ENCODE results near the gene ESPNL. TPM values are rescaled to one million over a fixed set of nuclear protein-coding genes. Genes with fewer than 3 reads are reported as not detected.
A peak's percentile ranks its signal among the peaks of the same experiment; 100 is the strongest.

The ESPNL gene
- total and polyA plus RNA-seq, 5 donors from 2014 or later: not detected

DNA sequence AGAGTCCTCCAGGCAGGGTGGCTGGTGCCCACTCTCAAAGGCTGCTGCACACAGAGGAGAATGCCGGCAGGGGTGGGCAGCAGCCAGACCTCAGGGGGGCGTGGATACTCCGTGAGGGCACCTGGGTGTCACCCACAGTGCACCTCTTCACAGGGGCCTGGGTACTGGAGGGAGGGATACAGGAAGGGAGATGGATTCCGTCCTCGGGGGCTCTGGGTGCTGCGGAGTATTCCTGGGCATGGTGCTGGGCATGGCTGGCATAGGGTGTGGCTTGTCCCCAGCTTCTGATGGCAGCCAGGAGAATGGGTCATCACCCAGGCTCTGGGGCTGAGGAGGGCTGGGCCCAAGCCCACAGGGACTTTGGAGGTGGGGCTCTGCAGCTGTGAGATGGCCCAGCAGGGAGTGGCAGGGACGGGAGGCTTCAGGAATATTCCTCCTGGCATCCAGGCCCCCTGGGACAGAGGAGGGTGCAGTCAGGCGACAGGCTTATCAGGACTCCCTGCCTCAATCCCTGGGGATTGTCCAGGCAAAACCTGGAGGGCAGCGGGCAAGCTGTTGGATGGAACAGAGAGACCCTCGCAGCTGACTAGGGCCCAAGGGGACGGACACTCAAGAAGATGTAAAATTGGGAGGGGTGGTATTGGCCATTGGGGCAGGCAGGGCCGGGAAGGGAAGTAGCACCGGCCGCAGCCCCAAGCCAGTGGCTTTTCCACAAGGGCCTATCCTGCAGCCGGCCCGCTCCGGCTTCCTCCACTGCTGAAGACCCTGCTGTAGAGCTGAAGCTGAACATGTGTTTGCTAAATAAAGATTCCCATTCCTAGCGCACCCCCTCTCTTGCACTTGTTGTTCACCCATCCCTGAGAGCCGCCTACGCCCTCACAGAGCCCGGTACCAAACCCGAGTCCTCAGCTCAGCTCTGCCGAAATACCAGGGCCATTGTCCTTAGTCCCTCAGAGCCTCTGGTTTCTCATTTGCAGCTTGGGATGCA lies 32.6 kb downstream of the ESPNL start:
- Histone ChIP-seq H3K4me1 (ENCODE audit: control insufficient read depth, insufficient read depth, low read length, poor library complexity, severe bottlenecking) (no peaks in the 10 kb centered on the region), H3K4me3 (ENCODE audit: low read depth, low read length) (no peak overlapping the region), H3K36me3 (ENCODE audit: control insufficient read depth, insufficient read depth, low read length) (no peaks in the 10 kb centered on the region), H3K27ac (ENCODE audit: insufficient read depth, low read length, poor library complexity, severe bottlenecking) (no peak overlapping the region), H3K27me3 (ENCODE audit: control insufficient read depth, insufficient read depth, low read length) (no peaks in the 10 kb centered on the region), H3K9me3 (ENCODE audit: control insufficient read depth in 2 of 2, low read length in 2 of 2) (no peaks in the 10 kb centered on the region)
- no peaks in the 10 kb centered on the region for H3K36me3 Mint-ChIP-seq
- no peaks in the 10 kb centered on the region for H3K27me3 Mint-ChIP-seq
- H3K27ac Mint-ChIP-seq: peak overlapping the region in 1 of 3 donors; percentile 74
- no peak overlapping the region for H3K4me3 Mint-ChIP-seq
- H3K4me1 Mint-ChIP-seq: no peaks in the 10 kb centered on the region
- DNase-seq (no peak), ATAC-seq (ENCODE audit: low read depth in 2 of 2) (no peak)
- H3K9me3 Mint-ChIP-seq: no peaks in the 10 kb centered on the region

DNA sequence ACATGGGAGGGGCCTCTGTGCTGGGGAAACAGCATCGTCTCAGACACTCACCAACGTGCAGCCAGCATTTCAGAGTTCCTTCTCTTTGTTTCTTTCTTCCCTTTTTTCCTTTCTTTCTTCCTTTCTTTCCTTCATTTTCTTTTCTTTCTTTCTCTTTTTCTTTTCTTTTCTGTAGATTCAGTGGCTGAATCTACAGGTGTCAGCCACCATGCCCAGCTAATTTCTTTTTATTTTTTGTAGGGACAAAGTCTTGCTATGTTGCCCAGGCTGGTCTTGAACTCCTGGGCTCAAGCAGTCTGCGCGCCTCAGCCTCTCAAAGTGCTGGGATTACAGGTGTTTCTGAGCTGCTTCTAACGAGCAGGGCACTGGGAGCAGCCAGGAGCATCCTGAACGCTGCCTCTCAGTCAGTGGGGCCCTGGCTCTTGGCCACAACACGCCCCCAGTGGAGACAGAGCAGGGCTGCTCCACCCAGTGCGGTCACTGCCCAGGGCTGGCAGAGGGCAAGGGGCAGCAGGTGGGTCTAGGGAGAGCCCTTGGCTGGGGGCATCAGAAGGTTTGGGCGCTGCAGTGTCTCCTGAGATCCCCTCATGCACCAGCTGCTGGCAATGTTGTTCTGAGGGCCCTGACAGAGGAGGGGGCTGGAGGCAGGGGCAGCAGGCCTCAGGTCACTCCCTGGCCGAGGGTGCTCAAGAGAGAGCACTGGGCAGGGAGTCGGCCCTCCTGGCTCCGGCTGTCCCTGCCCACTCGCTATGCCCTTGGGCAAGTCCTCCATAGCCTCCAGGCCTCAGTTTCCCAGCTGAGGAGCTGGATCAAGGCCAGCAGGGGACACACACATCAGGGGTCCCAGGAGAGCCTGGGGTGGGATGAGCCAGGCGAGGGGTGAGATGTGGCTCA lies 33.6 kb downstream of the ESPNL start:
- Histone ChIP-seq H3K27me3 (ENCODE audit: control insufficient read depth, insufficient read depth, low read length) (no peaks in the 10 kb centered on the region), H3K36me3 (ENCODE audit: control insufficient read depth, insufficient read depth, low read length) (no peaks in the 10 kb centered on the region), H3K4me3 (ENCODE audit: low read depth, low read length) (no peak overlapping the region), H3K4me1 (ENCODE audit: control insufficient read depth, insufficient read depth, low read length, poor library complexity, severe bottlenecking) (no peaks in the 10 kb centered on the region), H3K27ac (ENCODE audit: insufficient read depth, low read length, poor library complexity, severe bottlenecking) (no peak overlapping the region), H3K9me3 (ENCODE audit: control insufficient read depth in 2 of 2, low read length in 2 of 2) (no peaks in the 10 kb centered on the region)
- Mint-ChIP-seq H3K27ac (peak overlapping the region in 1 of 3 donors; percentile 74), H3K36me3 (no peaks in the 10 kb centered on the region), H3K4me3 (no peak overlapping the region), H3K27me3 (no peaks in the 10 kb centered on the region), H3K9me3 (no peaks in the 10 kb centered on the region), H3K4me1 (no peaks in the 10 kb centered on the region)
- ATAC-seq (ENCODE audit: low read depth in 2 of 2) (no peak), DNase-seq (no peak)

DNA sequence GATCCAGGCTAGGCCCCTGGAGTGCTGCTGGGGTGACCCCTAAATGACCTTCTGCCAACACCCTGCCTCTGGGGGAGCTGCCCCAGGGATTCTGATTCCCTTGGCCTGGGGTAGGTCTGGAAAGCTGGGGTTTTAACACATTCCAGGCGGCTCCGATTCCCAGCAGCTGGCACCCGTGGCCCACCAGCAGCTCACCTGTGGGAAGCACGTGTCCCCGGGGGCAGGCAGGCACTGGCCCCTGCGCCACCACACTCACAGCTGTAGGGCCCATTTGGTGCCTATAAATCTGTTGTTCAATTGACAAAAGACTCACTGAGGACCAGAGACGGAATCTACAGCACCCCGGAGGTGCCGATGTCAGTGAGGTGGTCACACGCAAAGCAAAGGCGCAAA lies 34.2 kb downstream of the ESPNL start:
- DNase-seq: no peak
- H3K9me3 Mint-ChIP-seq: no peaks in the 10 kb centered on the region

DNA sequence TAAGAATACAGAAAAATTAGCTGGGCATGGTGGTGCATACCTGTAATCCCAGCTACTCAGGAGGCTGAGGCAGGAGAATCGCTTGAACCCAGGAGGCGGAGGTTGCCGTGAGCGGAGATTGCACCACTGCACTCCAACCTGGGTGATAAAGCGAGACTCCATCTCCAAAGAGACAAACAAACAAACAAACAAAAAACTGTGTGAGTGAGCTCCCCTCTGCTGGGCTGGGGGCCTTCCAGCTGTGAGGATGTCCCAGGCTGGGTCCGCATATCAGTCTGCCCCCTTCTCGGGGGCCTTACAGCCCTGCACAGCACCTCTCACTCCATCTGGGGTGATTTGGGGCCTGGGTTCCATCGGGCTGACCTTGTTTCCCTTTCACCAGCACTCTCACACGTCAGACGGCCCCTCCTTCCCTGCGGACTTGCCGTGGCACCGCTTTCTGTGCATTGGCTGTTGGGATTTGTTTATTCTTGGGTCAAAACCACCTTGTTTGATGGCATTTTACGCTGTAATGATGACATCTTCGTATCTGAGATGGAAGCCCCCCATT lies 35.5 kb downstream of the ESPNL start:
- Histone ChIP-seq H3K27me3 (ENCODE audit: control insufficient read depth, insufficient read depth, low read length) (no peaks in the 10 kb centered on the region), H3K4me1 (ENCODE audit: control insufficient read depth, insufficient read depth, low read length, poor library complexity, severe bottlenecking) (peaks cover 6% of the 10 kb centered on the region), H3K36me3 (ENCODE audit: control insufficient read depth, insufficient read depth, low read length) (no peaks in the 10 kb centered on the region), H3K9me3 (ENCODE audit: control insufficient read depth in 2 of 2, low read length in 2 of 2) (no peaks in the 10 kb centered on the region), H3K27ac (ENCODE audit: insufficient read depth, low read length, poor library complexity, severe bottlenecking) (no peak overlapping the region), H3K4me3 (ENCODE audit: low read depth, low read length) (no peak overlapping the region)
- H3K4me1 Mint-ChIP-seq: no peaks in the 10 kb centered on the region
- no peak overlapping the region for H3K4me3 Mint-ChIP-seq
- no peaks in the 10 kb centered on the region for H3K9me3 Mint-ChIP-seq
- no peak overlapping the region for H3K27ac Mint-ChIP-seq
- H3K36me3 Mint-ChIP-seq: no peaks in the 10 kb centered on the region
- no peaks in the 10 kb centered on the region for H3K27me3 Mint-ChIP-seq
- DNase-seq (no peak), ATAC-seq (ENCODE audit: low read depth in 2 of 2) (no peak)

More for the DNA sequence above, 34.2 kb downstream of the ESPNL start:
- H3K36me3 ChIP-seq (ENCODE audit: control insufficient read depth, insufficient read depth, low read length): no peaks in the 10 kb centered on the region
- H3K4me3 ChIP-seq (ENCODE audit: low read depth, low read length): no peak overlapping the region
- H3K4me1 Mint-ChIP-seq: no peaks in the 10 kb centered on the region
- no peaks in the 10 kb centered on the region for H3K27me3 Mint-ChIP-seq
- no peak for ATAC-seq (ENCODE audit: low read depth in 2 of 2)
- no peak overlapping the region for H3K4me3 Mint-ChIP-seq
- H3K27me3 ChIP-seq (ENCODE audit: control insufficient read depth, insufficient read depth, low read length): no peaks in the 10 kb centered on the region
- H3K27ac Mint-ChIP-seq: no peak overlapping the region
- H3K27ac ChIP-seq (ENCODE audit: insufficient read depth, low read length, poor library complexity, severe bottlenecking): no peak overlapping the region
- no peaks in the 10 kb centered on the region for H3K9me3 ChIP-seq (ENCODE audit: control insufficient read depth in 2 of 2, low read length in 2 of 2)
- H3K36me3 Mint-ChIP-seq: no peaks in the 10 kb centered on the region
- peaks cover 3% of the 10 kb centered on the region for H3K4me1 ChIP-seq (ENCODE audit: control insufficient read depth, insufficient read depth, low read length, poor library complexity, severe bottlenecking)

DNA sequence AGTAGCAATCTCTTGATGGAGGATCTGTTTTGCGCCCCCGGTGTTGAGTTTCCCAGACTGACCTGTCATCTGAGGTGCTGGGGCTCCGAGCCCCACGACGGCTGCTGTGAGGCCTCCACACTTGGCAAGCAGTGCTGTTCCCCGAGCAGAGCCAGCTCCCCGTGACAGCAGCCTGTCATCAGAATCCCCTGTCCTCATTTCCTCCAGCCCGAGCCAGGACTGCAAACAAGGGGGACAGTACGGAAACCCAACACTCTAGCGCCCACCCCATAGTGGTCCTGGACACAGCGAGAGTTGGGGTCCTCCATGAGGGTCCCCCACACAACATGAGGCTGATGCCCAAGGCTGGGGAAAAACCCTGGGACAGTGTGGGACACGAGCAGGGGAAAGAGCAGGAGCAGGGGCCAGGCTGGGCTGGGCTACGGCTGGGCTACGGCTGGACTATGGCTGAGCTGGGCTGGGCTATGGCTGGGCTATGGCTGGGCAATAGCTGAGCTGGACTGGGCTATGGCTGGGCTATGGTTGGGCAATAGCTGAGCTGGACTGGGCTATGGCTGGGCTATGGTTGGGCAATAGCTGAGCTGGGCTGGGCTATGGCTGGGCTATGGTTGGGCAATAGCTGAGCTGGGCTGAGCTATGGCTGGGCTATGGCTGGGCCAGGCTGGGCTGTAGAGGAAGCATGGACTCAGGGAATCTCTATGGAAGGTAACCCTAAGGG lies 36.8 kb downstream of the ESPNL start:
- Mint-ChIP-seq H3K27ac (no peak overlapping the region), H3K36me3 (no peaks in the 10 kb centered on the region), H3K9me3 (no peaks in the 10 kb centered on the region), H3K4me3 (no peak overlapping the region), H3K4me1 (peaks cover 0 to 5% (median 1%) of the 10 kb centered on the region in 4 donors), H3K27me3 (no peaks in the 10 kb centered on the region)
- no peak overlapping the region for H3K4me3 ChIP-seq (ENCODE audit: low read depth, low read length)
- no peaks in the 10 kb centered on the region for H3K27me3 ChIP-seq (ENCODE audit: control insufficient read depth, insufficient read depth, low read length)
- no peaks in the 10 kb centered on the region for H3K36me3 ChIP-seq (ENCODE audit: control insufficient read depth, insufficient read depth, low read length)
- H3K9me3 ChIP-seq (ENCODE audit: control insufficient read depth in 2 of 2, low read length in 2 of 2): no peaks in the 10 kb centered on the region
- ATAC-seq (ENCODE audit: low read depth in 2 of 2): no peak
- peaks cover 6% of the 10 kb centered on the region for H3K4me1 ChIP-seq (ENCODE audit: control insufficient read depth, insufficient read depth, low read length, poor library complexity, severe bottlenecking)
- H3K27ac ChIP-seq (ENCODE audit: insufficient read depth, low read length, poor library complexity, severe bottlenecking): no peak overlapping the region
- DNase-seq: no peak

DNA sequence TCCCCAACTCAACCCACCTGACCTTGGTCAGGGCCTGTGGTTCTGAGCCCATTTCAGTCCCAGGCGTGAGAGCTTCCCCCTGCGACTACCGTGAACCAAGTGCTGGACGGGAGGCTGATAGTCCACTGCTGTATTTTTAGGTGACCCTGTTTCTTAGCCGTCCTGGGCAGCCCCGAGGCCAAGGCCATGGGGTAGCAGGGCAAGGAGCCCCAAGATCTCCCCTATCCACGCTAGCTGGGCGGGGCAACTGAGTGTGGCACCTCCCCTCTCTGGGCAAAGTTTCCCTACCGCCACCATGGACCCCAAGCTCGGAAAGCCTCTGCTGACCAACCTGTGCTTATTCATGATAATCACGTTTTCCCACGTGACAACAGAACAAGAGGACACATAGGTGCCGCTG lies 37.7 kb downstream of the ESPNL start:
- H3K9me3 Mint-ChIP-seq: no peaks in the 10 kb centered on the region
- H3K27ac ChIP-seq (ENCODE audit: insufficient read depth, low read length, poor library complexity, severe bottlenecking): no peak overlapping the region
- no peaks in the 10 kb centered on the region for H3K27me3 Mint-ChIP-seq
- H3K4me1 Mint-ChIP-seq: peaks cover 0 to 5% (median 1%) of the 10 kb centered on the region in 4 donors
- H3K4me1 ChIP-seq (ENCODE audit: control insufficient read depth, insufficient read depth, low read length, poor library complexity, severe bottlenecking): peaks cover 6% of the 10 kb centered on the region
- DNase-seq (no peak), ATAC-seq (ENCODE audit: low read depth in 2 of 2) (no peak)
- no peaks in the 10 kb centered on the region for H3K36me3 Mint-ChIP-seq
- no peak overlapping the region for H3K4me3 ChIP-seq (ENCODE audit: low read depth, low read length)
- H3K27ac Mint-ChIP-seq: no peak overlapping the region
- H3K9me3 ChIP-seq (ENCODE audit: control insufficient read depth in 2 of 2, low read length in 2 of 2): no peaks in the 10 kb centered on the region
- H3K4me3 Mint-ChIP-seq: no peak overlapping the region
- no peaks in the 10 kb centered on the region for H3K36me3 ChIP-seq (ENCODE audit: control insufficient read depth, insufficient read depth, low read length)
- H3K27me3 ChIP-seq (ENCODE audit: control insufficient read depth, insufficient read depth, low read length): no peaks in the 10 kb centered on the region
